GM23338 (cell line): Measurements from ENCODE around the gene ADIRF.

Source experiments
- EZH2 ChIP-seq: fragments of 200-600 bp; sonication (generic); IDR thresholded peaks from one replicate; pipeline ENCODE4 v1.8.0; 2017; ENCODE audit warnings: antibody characterized with exemption, mild to moderate bottlenecking, low read depth; ENCODE audit not compliant: unreplicated experiment
- EZH2phosphoT487 ChIP-seq: fragments of 200-600 bp; sonication (generic); IDR thresholded peaks from one replicate; pipeline ENCODE4 v1.8.1; 2018; ENCODE audit warnings: antibody characterized with exemption; ENCODE audit not compliant: unreplicated experiment
- POLR2AphosphoS5 ChIP-seq: IDR thresholded peaks from 2 replicates; pipeline ENCODE4 v1.6.1; 2016; ENCODE audit warnings: antibody characterized with exemption, low read depth
- TF ChIP-seq, protein P1 (sequence below), 2 experiments: fragments of 200-600 bp in 1 of 2; sonication (generic) in 1 of 2; conservative IDR thresholded peaks; 2 replicates each; pipeline versions ENCODE4 v1.5.1 to v1.6.1; 2016 to 2017; ENCODE audit warnings: antibody characterized with exemption in 2 of 2, low read depth in 2 of 2, mild to moderate bottlenecking in 2 of 2, moderate library complexity in 1 of 2
- TF ChIP-seq, protein P2 (sequence below): IDR thresholded peaks from one replicate; pipeline ENCODE4 v1.6.1; 2018; ENCODE audit warnings: antibody characterized with exemption; ENCODE audit not compliant: unreplicated experiment

DNA sequence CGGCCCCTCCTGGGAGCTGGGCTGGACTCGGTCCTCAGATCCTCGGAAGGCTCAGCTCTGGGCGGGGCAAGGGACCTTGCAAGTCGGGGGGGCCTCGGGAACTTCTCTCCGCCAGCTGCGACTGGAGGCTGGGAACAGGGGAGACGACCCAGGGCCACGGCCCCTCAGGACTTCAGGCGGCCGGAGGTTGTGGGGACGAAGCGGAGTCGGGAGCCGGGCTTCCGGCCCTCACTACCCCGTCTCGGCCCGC, 2.6 kb downstream of the ADIRF start:
- TF ChIP-seq POLR2AphosphoS5 (no peak), EZH2 (no peak), EZH2phosphoT487 (no peak)
- TF ChIP-seq, protein P1, sequence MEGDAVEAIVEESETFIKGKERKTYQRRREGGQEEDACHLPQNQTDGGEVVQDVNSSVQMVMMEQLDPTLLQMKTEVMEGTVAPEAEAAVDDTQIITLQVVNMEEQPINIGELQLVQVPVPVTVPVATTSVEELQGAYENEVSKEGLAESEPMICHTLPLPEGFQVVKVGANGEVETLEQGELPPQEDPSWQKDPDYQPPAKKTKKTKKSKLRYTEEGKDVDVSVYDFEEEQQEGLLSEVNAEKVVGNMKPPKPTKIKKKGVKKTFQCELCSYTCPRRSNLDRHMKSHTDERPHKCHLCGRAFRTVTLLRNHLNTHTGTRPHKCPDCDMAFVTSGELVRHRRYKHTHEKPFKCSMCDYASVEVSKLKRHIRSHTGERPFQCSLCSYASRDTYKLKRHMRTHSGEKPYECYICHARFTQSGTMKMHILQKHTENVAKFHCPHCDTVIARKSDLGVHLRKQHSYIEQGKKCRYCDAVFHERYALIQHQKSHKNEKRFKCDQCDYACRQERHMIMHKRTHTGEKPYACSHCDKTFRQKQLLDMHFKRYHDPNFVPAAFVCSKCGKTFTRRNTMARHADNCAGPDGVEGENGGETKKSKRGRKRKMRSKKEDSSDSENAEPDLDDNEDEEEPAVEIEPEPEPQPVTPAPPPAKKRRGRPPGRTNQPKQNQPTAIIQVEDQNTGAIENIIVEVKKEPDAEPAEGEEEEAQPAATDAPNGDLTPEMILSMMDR (conservative IDR thresholded peaks at IDR 0.05; ENCODE audit: low read depth in 2 of 2) = no peak
- TF ChIP-seq, protein P2, sequence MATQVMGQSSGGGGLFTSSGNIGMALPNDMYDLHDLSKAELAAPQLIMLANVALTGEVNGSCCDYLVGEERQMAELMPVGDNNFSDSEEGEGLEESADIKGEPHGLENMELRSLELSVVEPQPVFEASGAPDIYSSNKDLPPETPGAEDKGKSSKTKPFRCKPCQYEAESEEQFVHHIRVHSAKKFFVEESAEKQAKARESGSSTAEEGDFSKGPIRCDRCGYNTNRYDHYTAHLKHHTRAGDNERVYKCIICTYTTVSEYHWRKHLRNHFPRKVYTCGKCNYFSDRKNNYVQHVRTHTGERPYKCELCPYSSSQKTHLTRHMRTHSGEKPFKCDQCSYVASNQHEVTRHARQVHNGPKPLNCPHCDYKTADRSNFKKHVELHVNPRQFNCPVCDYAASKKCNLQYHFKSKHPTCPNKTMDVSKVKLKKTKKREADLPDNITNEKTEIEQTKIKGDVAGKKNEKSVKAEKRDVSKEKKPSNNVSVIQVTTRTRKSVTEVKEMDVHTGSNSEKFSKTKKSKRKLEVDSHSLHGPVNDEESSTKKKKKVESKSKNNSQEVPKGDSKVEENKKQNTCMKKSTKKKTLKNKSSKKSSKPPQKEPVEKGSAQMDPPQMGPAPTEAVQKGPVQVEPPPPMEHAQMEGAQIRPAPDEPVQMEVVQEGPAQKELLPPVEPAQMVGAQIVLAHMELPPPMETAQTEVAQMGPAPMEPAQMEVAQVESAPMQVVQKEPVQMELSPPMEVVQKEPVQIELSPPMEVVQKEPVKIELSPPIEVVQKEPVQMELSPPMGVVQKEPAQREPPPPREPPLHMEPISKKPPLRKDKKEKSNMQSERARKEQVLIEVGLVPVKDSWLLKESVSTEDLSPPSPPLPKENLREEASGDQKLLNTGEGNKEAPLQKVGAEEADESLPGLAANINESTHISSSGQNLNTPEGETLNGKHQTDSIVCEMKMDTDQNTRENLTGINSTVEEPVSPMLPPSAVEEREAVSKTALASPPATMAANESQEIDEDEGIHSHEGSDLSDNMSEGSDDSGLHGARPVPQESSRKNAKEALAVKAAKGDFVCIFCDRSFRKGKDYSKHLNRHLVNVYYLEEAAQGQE = no peak
